Calu3 (cell line): ENCODE data around the gene GRB10. TPM values are rescaled to one million over a fixed set of nuclear protein-coding genes. Genes with fewer than 3 reads are reported as not detected.

Experiments
- BruUV-seq: library from RNA; stranded (reverse); fragments of 400-500 nt; replicated peaks from 2 replicates; lab custom pipeline; 2021; lab: Mats Ljungman, UMichigan
- CTCF ChIA-PET: fragments of 300-600 bp; sonication (Branson Sonifier 250); formaldehyde crosslinking; loops from one replicate; lab custom pipeline; 2022; ENCODE audit warnings: antibody characterized with exemption; lab: Charles Lee
- DNase-seq: peaks from one replicate; pipeline ENCODE4 v3.0.0; 2022
- H3K27ac Mint-ChIP-seq: one replicate; pipeline ENCODE4 v1.8.0; 2022; ENCODE audit warnings: mixed read lengths; ENCODE audit not compliant: unreplicated experiment
- H3K27me3 Mint-ChIP-seq: one replicate; pipeline ENCODE4 v1.8.0; 2022; ENCODE audit warnings: mixed read lengths; ENCODE audit not compliant: unreplicated experiment
- H3K36me3 Mint-ChIP-seq: one replicate; pipeline ENCODE4 v1.8.0; 2022; ENCODE audit warnings: mild to moderate bottlenecking, moderate library complexity, mixed read lengths; ENCODE audit not compliant: insufficient read depth, unreplicated experiment
- H3K4me1 Mint-ChIP-seq: one replicate; pipeline ENCODE4 v1.8.0; 2022; ENCODE audit warnings: mild to moderate bottlenecking, low read depth, mixed read lengths; ENCODE audit not compliant: unreplicated experiment
- H3K4me3 Mint-ChIP-seq: one replicate; pipeline ENCODE4 v1.8.0; 2022; ENCODE audit warnings: mild to moderate bottlenecking, low read depth, moderate library complexity, mixed read lengths; ENCODE audit not compliant: unreplicated experiment
- H3K9me3 Mint-ChIP-seq: one replicate; pipeline ENCODE4 v1.8.0; 2022; ENCODE audit warnings: low read depth, mixed read lengths; ENCODE audit not compliant: unreplicated experiment
- CTCF ChIP-seq: fragments of 200-600 bp; IDR thresholded peaks from one replicate; pipeline ENCODE4 v1.8.0; 2022; ENCODE audit warnings: antibody characterized with exemption; ENCODE audit not compliant: unreplicated experiment
- intact Hi-C: fragments of 100-400 bp; cut with micrococcal nuclease; formaldehyde crosslinking; loops from one replicate; pipeline ENCODE4 v1.10.0; 2022; ENCODE audit not compliant: unreplicated experiment
- total RNA-seq: library from RNA; stranded (reverse); gene quantifications from 2 replicates; pipeline ENCODE4 v1.2.3, GENCODE V29; 2022

GRB10 gene
- total RNA-seq, 1 experiment from 2014 or later, result 90.6 TPM

DNA sequence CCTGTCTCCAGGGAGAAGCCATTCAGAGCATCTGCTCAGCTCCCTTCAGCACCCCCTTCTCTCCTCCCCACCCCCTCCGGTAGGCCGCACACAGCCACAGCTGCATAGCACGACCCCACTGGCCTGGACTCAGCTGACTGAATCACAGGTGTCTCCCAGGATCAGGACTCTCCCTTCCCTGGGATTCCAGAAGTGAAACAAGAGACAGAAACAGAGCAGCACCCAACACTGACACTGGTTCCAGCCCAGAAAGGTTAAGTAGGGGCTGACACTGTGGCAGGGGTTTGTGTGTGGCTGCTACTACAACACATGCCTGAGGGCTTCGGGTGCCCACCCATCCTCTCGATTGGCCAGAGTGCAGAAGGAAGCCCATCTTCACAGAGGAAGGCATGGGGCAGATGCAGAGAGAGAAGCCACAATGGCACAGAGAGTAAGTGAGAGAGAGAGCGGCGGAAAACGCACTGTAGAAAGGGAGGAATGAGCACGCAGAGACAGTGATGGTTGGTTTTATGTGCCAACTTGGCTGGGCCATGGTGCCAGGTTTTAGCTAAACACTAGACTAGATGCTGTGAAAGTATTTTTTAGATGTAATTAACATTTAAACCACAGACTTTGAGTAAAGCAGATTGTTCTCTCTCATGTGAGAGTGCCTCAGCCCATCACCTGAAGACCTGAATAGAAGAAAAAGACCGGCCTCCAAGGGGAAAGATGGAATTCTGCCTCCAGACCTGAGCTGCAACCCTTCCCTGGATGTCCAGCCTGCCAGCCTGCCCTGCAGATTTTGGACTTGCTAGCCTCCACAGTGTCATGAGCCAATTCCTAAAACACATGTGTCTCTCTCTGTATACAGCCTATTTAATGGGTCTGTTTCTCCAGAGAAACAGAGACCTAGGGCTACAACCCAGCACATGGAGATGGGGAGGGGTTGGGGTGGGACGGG lies 107.5 kb downstream of the GRB10 start:
- H3K4me1 Mint-ChIP-seq, result peaks cover 31% of the 10 kb centered on the region
- intact Hi-C loops, result loop anchor here (5.0 kb wide), 2 partner anchors 468 to 583 kb away; partner anchors contain the start of gene ZPBP
- BruUV-seq, result no TSS peak
- H3K9me3 Mint-ChIP-seq, result no peaks in the 10 kb centered on the region
- no peak for TF ChIP-seq CTCF
- H3K27ac Mint-ChIP-seq, result no peak overlapping the region
- DNase-seq, result no peak
- no peak overlapping the region for H3K4me3 Mint-ChIP-seq
- CTCF ChIA-PET, result interaction anchor here (0.6 kb wide), 2 partner anchors 11 to 370 kb away, joined by 5 read pairs; no protein-coding TSS in a partner anchor
- no peaks in the 10 kb centered on the region for H3K27me3 Mint-ChIP-seq
- peaks cover 23% of the 10 kb centered on the region for H3K36me3 Mint-ChIP-seq

DNA sequence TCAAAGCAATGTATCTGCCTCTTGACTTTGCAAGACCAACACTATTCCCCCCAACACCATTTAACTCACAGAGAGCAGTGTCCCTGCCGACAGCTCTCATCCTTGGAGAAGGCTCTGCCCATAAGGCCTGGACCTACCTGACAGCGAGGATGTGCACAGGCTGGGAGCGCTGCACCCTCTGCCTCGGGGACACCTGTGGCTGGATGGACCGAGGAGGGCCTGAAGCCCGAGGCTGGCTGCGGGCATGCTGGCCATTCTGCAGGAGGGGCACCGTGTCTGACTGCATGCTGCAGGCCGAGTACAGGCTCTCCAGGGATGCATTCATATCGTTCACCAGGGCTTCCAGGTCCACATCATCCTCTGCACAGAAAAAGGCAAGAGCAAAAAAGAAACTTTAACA lies 108.4 kb downstream of the GRB10 start:
- H3K36me3 Mint-ChIP-seq, result peaks cover 23% of the 10 kb centered on the region
- no TSS peak for BruUV-seq
- H3K4me3 Mint-ChIP-seq, result no peak overlapping the region
- no peaks in the 10 kb centered on the region for H3K27me3 Mint-ChIP-seq
- TF ChIP-seq CTCF, result no peak
- no peak for DNase-seq
- H3K27ac Mint-ChIP-seq, result no peak overlapping the region
- CTCF ChIA-PET, result no interaction called here
- intact Hi-C loops, result no loop called here
- H3K4me1 Mint-ChIP-seq, result peaks cover 22% of the 10 kb centered on the region
- no peaks in the 10 kb centered on the region for H3K9me3 Mint-ChIP-seq

- Mint-ChIP-seq H3K27ac (no peak overlapping the region), H3K4me3 (no peak overlapping the region), H3K27me3 (no peaks in the 10 kb centered on the region), H3K4me1 (peaks cover 19% of the 10 kb centered on the region), H3K9me3 (no peaks in the 10 kb centered on the region), H3K36me3 (peaks cover 23% of the 10 kb centered on the region)
- CTCF ChIA-PET, result no interaction called here
- no peak for DNase-seq
- no peak for TF ChIP-seq CTCF
- no TSS peak for BruUV-seq
- intact Hi-C loops, result no loop called here
Observed at GRCh38 chr7:50673096-50673495, 109.6 kb downstream of the GRB10 start.

- TF ChIP-seq CTCF, result no peak
- no peaks in the 10 kb centered on the region for H3K9me3 Mint-ChIP-seq
- H3K36me3 Mint-ChIP-seq, result peaks cover 23% of the 10 kb centered on the region
- H3K4me1 Mint-ChIP-seq, result peaks cover 8% of the 10 kb centered on the region
- no peaks in the 10 kb centered on the region for H3K27me3 Mint-ChIP-seq
- intact Hi-C loops, result no loop called here
- no TSS peak for BruUV-seq
- CTCF ChIA-PET, result no interaction called here
- H3K27ac Mint-ChIP-seq, result no peak overlapping the region
- no peak for DNase-seq
- no peak overlapping the region for H3K4me3 Mint-ChIP-seq
Observed at GRCh38 chr7:50672045-50672444, 110.7 kb downstream of the GRB10 start.
